Stimulated activated CD8-positive, alpha-beta memory T cell treated with anti-CD3 and anti-CD28 coated beads, Interleukin-15, amount 100 ng/mL, for 4 hours (primary cell): ENCODE measurements around the gene GALNTL6.
"Not testable (repeated sequence)": the region's sequence is repeated elsewhere in the genome, so short reads cannot be mapped to it uniquely, and the experiment has no call there.

ENCODE experiments used
- DNase-seq, 2 donors: peaks; one replicate each; pipeline ENCODE4 v3.0.0-alpha.2; 2020; ENCODE audit warnings: low read depth in 2 of 2

Gene GALNTL6

GRCh38 chr4:172736046-172736445 is 922.8 kb downstream of the GALNTL6 start:
- DNase-seq, result no peak

GRCh38 chr4:172740434-172740833 is 927.2 kb downstream of the GALNTL6 start:
- DNase-seq, result no peak

- DNase-seq, result no peak
Observed at GRCh38 chr4:172750910-172751309, 937.7 kb downstream of the GALNTL6 start.

- DNase-seq, result no peak
Observed at GRCh38 chr4:172751550-172751949, 938.3 kb downstream of the GALNTL6 start.

- DNase-seq, result no peak
Observed at GRCh38 chr4:172758586-172759340, 945.6 kb downstream of the GALNTL6 start.

- no peak for DNase-seq
Observed at GRCh38 chr4:172760512-172760911, 947.3 kb downstream of the GALNTL6 start.

- no peak for DNase-seq
Observed at GRCh38 chr4:172762895-172763294, 949.7 kb downstream of the GALNTL6 start.

- DNase-seq, result no peak
Observed at GRCh38 chr4:172770787-172771186, 957.6 kb downstream of the GALNTL6 start.

- DNase-seq, result no peak
Observed at GRCh38 chr4:172772781-172773180, 959.6 kb downstream of the GALNTL6 start.

- DNase-seq, result no peak
Observed at GRCh38 chr4:172776203-172776861, 963.1 kb downstream of the GALNTL6 start.

GRCh38 chr4:172777729-172778431 is 964.7 kb downstream of the GALNTL6 start:
- DNase-seq, result no peak

GRCh38 chr4:172778583-172778982 is 965.4 kb downstream of the GALNTL6 start:
- no peak for DNase-seq

- DNase-seq, result no peak
Observed at GRCh38 chr4:172780566-172781081, 967.4 kb downstream of the GALNTL6 start.

- DNase-seq, result no peak
Observed at GRCh38 chr4:172785613-172786012, 972.4 kb downstream of the GALNTL6 start.

- no peak for DNase-seq
Observed at GRCh38 chr4:172786039-172786792, 973.0 kb downstream of the GALNTL6 start.

- DNase-seq, result no peak
Observed at GRCh38 chr4:172787111-172787510, 973.9 kb downstream of the GALNTL6 start.

GRCh38 chr4:172791841-172792240 is 978.6 kb downstream of the GALNTL6 start:
- DNase-seq, result no peak

GRCh38 chr4:172793565-172794306 is 980.5 kb downstream of the GALNTL6 start:
- DNase-seq, result no peak

GRCh38 chr4:172794307-172794703 is 981.1 kb downstream of the GALNTL6 start:
- no peak for DNase-seq

- DNase-seq, result not testable (repeated sequence)
Observed at GRCh38 chr4:172797281-172797680, 984.1 kb downstream of the GALNTL6 start.

GRCh38 chr4:172802032-172802431 is 988.8 kb downstream of the GALNTL6 start:
- no peak for DNase-seq
